Parathyroid adenoma (tissue), 2 donors: Measurements from ENCODE around the gene CSAD.

Experiments used
- H2AFZ ChIP-seq: fragments of 300-600 bp; sonication (generic); one replicate; pipeline ENCODE4 v1.7.0; 2017; ENCODE audit warnings: antibody characterized with exemption, mild to moderate bottlenecking
- H3K27ac ChIP-seq: fragments of 300-600 bp; sonication (generic); one replicate; pipeline ENCODE4 v1.7.0; 2017
- H3K27me3 ChIP-seq: fragments of 300-600 bp; sonication (generic); one replicate; pipeline ENCODE4 v1.7.0; 2017; ENCODE audit warnings: low read length; ENCODE audit not compliant: control insufficient read depth, insufficient read depth
- H3K36me3 ChIP-seq: fragments of 300-600 bp; sonication (generic); one replicate; pipeline ENCODE4 v1.7.0; 2017; ENCODE audit warnings: low read length; ENCODE audit not compliant: control insufficient read depth, insufficient read depth
- H3K4me1 ChIP-seq: fragments of 300-600 bp; sonication (generic); one replicate; pipeline ENCODE4 v1.7.0; 2017; ENCODE audit warnings: control low read depth
- H3K4me2 ChIP-seq: fragments of 300-600 bp; sonication (generic); one replicate; pipeline ENCODE4 v1.7.0; 2017; ENCODE audit warnings: low read length
- H3K4me3 ChIP-seq: fragments of 300-600 bp; sonication (generic); one replicate; pipeline ENCODE4 v1.7.0; 2017; ENCODE audit warnings: low read depth, low read length
- H3K79me2 ChIP-seq: fragments of 300-600 bp; sonication (generic); one replicate; pipeline ENCODE4 v1.7.0; 2017; ENCODE audit warnings: control low read depth
- H3K9ac ChIP-seq: fragments of 300-600 bp; sonication (generic); one replicate; pipeline ENCODE4 v1.7.0; 2017; ENCODE audit warnings: mild to moderate bottlenecking
- H3K9me3 ChIP-seq: fragments of 300-600 bp; sonication (generic); one replicate; pipeline ENCODE4 v1.7.0; 2017; ENCODE audit warnings: low read length; ENCODE audit not compliant: control insufficient read depth
- CTCF ChIP-seq: fragments of 300-600 bp; sonication (generic); IDR thresholded peaks from one replicate; pipeline ENCODE4 v1.7.0; 2017; ENCODE audit warnings: antibody characterized with exemption, mild to moderate bottlenecking
- donor health status: primary hyperparathyroidism.

The CSAD gene

GRCh38 chr12:53221203-53222080, 40.7 kb upstream of the CSAD start:
- peak overlapping the region; percentile 99 for H3K27ac ChIP-seq
- peak overlapping the region; percentile 100 for H3K4me2 ChIP-seq
- H3K27me3 ChIP-seq, result no peaks in the 10 kb centered on the region
- H3K36me3 ChIP-seq, result no peaks in the 10 kb centered on the region
- peak overlapping the region; percentile 90 for H2AFZ ChIP-seq
- H3K9me3 ChIP-seq, result no peaks in the 10 kb centered on the region
- H3K9ac ChIP-seq, result peak overlapping the region; percentile 88
- H3K4me1 ChIP-seq, result peaks cover 12% of the 10 kb centered on the region
- no peaks in the 10 kb centered on the region for H3K79me2 ChIP-seq
- peak overlapping the region; percentile 79 for H3K4me3 ChIP-seq
- peak; percentile 39 for TF ChIP-seq CTCF

- H3K27ac ChIP-seq, result peak overlapping the region; percentile 99
- no peaks in the 10 kb centered on the region for H3K9me3 ChIP-seq
- H2AFZ ChIP-seq, result peak overlapping the region; percentile 90
- peaks cover 12% of the 10 kb centered on the region for H3K4me1 ChIP-seq
- no peaks in the 10 kb centered on the region for H3K36me3 ChIP-seq
- TF ChIP-seq CTCF, result no peak
- no peak overlapping the region for H3K9ac ChIP-seq
- peak overlapping the region; percentile 79 for H3K4me3 ChIP-seq
- H3K27me3 ChIP-seq, result no peaks in the 10 kb centered on the region
- H3K79me2 ChIP-seq, result no peaks in the 10 kb centered on the region
- peak overlapping the region; percentile 100 for H3K4me2 ChIP-seq
Observed at GRCh38 chr12:53220694-53221202, 40.0 kb upstream of the CSAD start.

GRCh38 chr12:53219956-53220693, 39.4 kb upstream of the CSAD start:
- no peaks in the 10 kb centered on the region for H3K9me3 ChIP-seq
- H3K27ac ChIP-seq, result peak overlapping the region; percentile 99
- TF ChIP-seq CTCF, result no peak
- H3K9ac ChIP-seq, result no peak overlapping the region
- H2AFZ ChIP-seq, result peak overlapping the region; percentile 90
- H3K4me2 ChIP-seq, result peak overlapping the region; percentile 65
- H3K79me2 ChIP-seq, result no peaks in the 10 kb centered on the region
- no peaks in the 10 kb centered on the region for H3K27me3 ChIP-seq
- H3K4me1 ChIP-seq, result peaks cover 12% of the 10 kb centered on the region
- no peaks in the 10 kb centered on the region for H3K36me3 ChIP-seq
- peak overlapping the region; percentile 56 for H3K4me3 ChIP-seq

GRCh38 chr12:53219292-53219955, 38.7 kb upstream of the CSAD start:
- Histone ChIP-seq H2AFZ (peak overlapping the region; percentile 90), H3K27me3 (no peaks in the 10 kb centered on the region), H3K9me3 (no peaks in the 10 kb centered on the region), H3K4me1 (peaks cover 12% of the 10 kb centered on the region), H3K79me2 (no peaks in the 10 kb centered on the region), H3K27ac (peak overlapping the region; percentile 12), H3K9ac (no peak overlapping the region), H3K4me3 (peak overlapping the region; percentile 56), H3K36me3 (no peaks in the 10 kb centered on the region), H3K4me2 (peak overlapping the region; percentile 65)
- TF ChIP-seq CTCF, result no peak
